Lower leg skin (tissue), 3 donors: ENCODE results near the gene MUC5AC.

Experiments
- CTCF ChIP-seq, 3 donors: fragments of 450-650 bp; IDR thresholded peaks; one replicate each; pipeline ENCODE4 v1.5.1; 2016; ENCODE audit warnings: antibody characterized with exemption in 3 of 3, mild to moderate bottlenecking in 3 of 3, moderate library complexity in 2 of 3
- POLR2A ChIP-seq, 2 donors: fragments of 450-650 bp; IDR thresholded peaks; one replicate each; pipeline ENCODE4 v1.6.1; 2016 to 2017; ENCODE audit warnings: antibody characterized with exemption in 2 of 2, mild to moderate bottlenecking in 1 of 2, moderate library complexity in 1 of 2

GRCh38 chr11:1161410-1162137 lies 3.8 kb downstream of the MUC5AC start:
- TF ChIP-seq CTCF (IDR thresholded peaks at IDR 0.05) (no peak), POLR2A (IDR thresholded peaks at IDR 0.05) (no peak)
